Activated naive CD8-positive, alpha-beta T cell treated with anti-CD3 and anti-CD28 coated beads for 36 hours (primary cell): ENCODE measurements around the gene SLC35A5. TPM values are rescaled to one million over a fixed set of nuclear protein-coding genes. Genes with fewer than 3 reads are reported as not detected.
"Not testable (repeated sequence)": the region's sequence is repeated elsewhere in the genome, so short reads cannot be mapped to it uniquely, and the experiment has no call there.

Experiments used
- DNase-seq: peaks from one replicate; pipeline ENCODE4 v3.0.0; 2021
- H3K27ac Mint-ChIP-seq: one replicate; pipeline ENCODE4 v1.8.0; 2022; ENCODE audit warnings: mild to moderate bottlenecking, moderate library complexity, mixed read lengths
- H3K27me3 Mint-ChIP-seq: one replicate; pipeline ENCODE4 v1.8.0; 2022; ENCODE audit warnings: mild to moderate bottlenecking, mixed read lengths
- H3K36me3 Mint-ChIP-seq: one replicate; pipeline ENCODE4 v1.8.0; 2021; ENCODE audit warnings: mild to moderate bottlenecking, mixed read lengths
- H3K4me1 Mint-ChIP-seq: one replicate; pipeline ENCODE4 v1.8.0; 2021; ENCODE audit warnings: mixed read lengths
- H3K4me3 Mint-ChIP-seq: one replicate; pipeline ENCODE4 v1.8.0; 2022; ENCODE audit warnings: mild to moderate bottlenecking, moderate library complexity, mixed read lengths
- H3K9me3 Mint-ChIP-seq: one replicate; pipeline ENCODE4 v1.8.0; 2022; ENCODE audit warnings: mixed read lengths
- total RNA-seq, 2 experiments: library from RNA; stranded (reverse); gene quantifications; one replicate each; pipeline ENCODE4 v1.2.3, GENCODE V29; 2021

SLC35A5 gene
- total RNA-seq, result 10 to 100 TPM; 15.2 to 17.4 TPM

GRCh38 chr3:112561734-112562529 is at the start of gene SLC35A5, which contains the start of gene ATG3:
TSS of gene SLC35A5 (plus strand) at chr3:112562045. CDS start at chr3:112563404, 1,359 bp downstream.
TSS of gene ATG3 (minus strand) at chr3:112561962. CDS start at chr3:112561528, 434 bp downstream.
- H3K27me3 Mint-ChIP-seq, result no peaks in the 10 kb centered on the region
- H3K4me1 Mint-ChIP-seq, result peaks cover 32% of the 10 kb centered on the region
- H3K36me3 Mint-ChIP-seq, result peaks cover 22% of the 10 kb centered on the region
- peak; percentile 96 for DNase-seq
- no peaks in the 10 kb centered on the region for H3K9me3 Mint-ChIP-seq
- H3K27ac Mint-ChIP-seq, result peak within 1 kb of the TSS; percentile 96
- peak within 1 kb of the TSS; percentile 90 for H3K4me3 Mint-ChIP-seq

GRCh38 chr3:112512320-112512719 is 49.5 kb upstream of the SLC35A5 start:
- H3K36me3 Mint-ChIP-seq, result peaks cover 9% of the 10 kb centered on the region
- DNase-seq, result no peak
- peaks cover 8% of the 10 kb centered on the region for H3K9me3 Mint-ChIP-seq
- H3K4me3 Mint-ChIP-seq, result no peak overlapping the region
- no peak overlapping the region for H3K27ac Mint-ChIP-seq
- no peaks in the 10 kb centered on the region for H3K27me3 Mint-ChIP-seq
- peaks cover 29% of the 10 kb centered on the region for H3K4me1 Mint-ChIP-seq

- H3K27me3 Mint-ChIP-seq, result no peaks in the 10 kb centered on the region
- peaks cover 12% of the 10 kb centered on the region for H3K36me3 Mint-ChIP-seq
- peaks cover 15% of the 10 kb centered on the region for H3K9me3 Mint-ChIP-seq
- DNase-seq, result peak; percentile 20
- peaks cover 24% of the 10 kb centered on the region for H3K4me1 Mint-ChIP-seq
- no peak overlapping the region for H3K27ac Mint-ChIP-seq
- H3K4me3 Mint-ChIP-seq, result no peak overlapping the region
Observed at GRCh38 chr3:112514527-112515128, 47.2 kb upstream of the SLC35A5 start.

- Mint-ChIP-seq H3K27ac (peak overlapping the region; percentile 79), H3K4me1 (peaks cover 24% of the 10 kb centered on the region)
- H3K36me3 Mint-ChIP-seq, H3K27me3 Mint-ChIP-seq, H3K9me3 Mint-ChIP-seq, DNase-seq, H3K4me3 Mint-ChIP-seq: not testable (repeated sequence)
Observed at GRCh38 chr3:112518970-112519369, 42.9 kb upstream of the SLC35A5 start.

GRCh38 chr3:112519424-112520001 is 42.3 kb upstream of the SLC35A5 start:
- Mint-ChIP-seq H3K27me3 (no peaks in the 10 kb centered on the region), H3K36me3 (peaks cover 9% of the 10 kb centered on the region), H3K27ac (peak overlapping the region; percentile 79), H3K9me3 (peaks cover 8% of the 10 kb centered on the region), H3K4me1 (peaks cover 20% of the 10 kb centered on the region), H3K4me3 (no peak overlapping the region)
- no peak for DNase-seq

GRCh38 chr3:112524127-112524526 is 37.7 kb upstream of the SLC35A5 start:
- not testable (repeated sequence) for H3K27me3 Mint-ChIP-seq, H3K4me3 Mint-ChIP-seq, DNase-seq, H3K36me3 Mint-ChIP-seq, H3K27ac Mint-ChIP-seq, H3K9me3 Mint-ChIP-seq
- H3K4me1 Mint-ChIP-seq, result peaks cover 11% of the 10 kb centered on the region

GRCh38 chr3:112530573-112530972 is 31.3 kb upstream of the SLC35A5 start:
- Mint-ChIP-seq H3K9me3 (no peaks in the 10 kb centered on the region), H3K36me3 (peaks cover 9% of the 10 kb centered on the region), H3K27me3 (no peaks in the 10 kb centered on the region), H3K4me3 (no peak overlapping the region), H3K27ac (no peak overlapping the region), H3K4me1 (peaks cover 4% of the 10 kb centered on the region)
- no peak for DNase-seq

GRCh38 chr3:112531358-112531781 is 30.5 kb upstream of the SLC35A5 start:
- no peak overlapping the region for H3K27ac Mint-ChIP-seq
- no peaks in the 10 kb centered on the region for H3K9me3 Mint-ChIP-seq
- peaks cover 12% of the 10 kb centered on the region for H3K36me3 Mint-ChIP-seq
- no peaks in the 10 kb centered on the region for H3K27me3 Mint-ChIP-seq
- DNase-seq, result no peak
- peaks cover 7% of the 10 kb centered on the region for H3K4me1 Mint-ChIP-seq
- H3K4me3 Mint-ChIP-seq, result no peak overlapping the region

GRCh38 chr3:112539825-112540650 is 21.8 kb upstream of the SLC35A5 start:
- Mint-ChIP-seq H3K9me3 (no peaks in the 10 kb centered on the region), H3K27me3 (no peaks in the 10 kb centered on the region), H3K4me3 (no peak overlapping the region), H3K27ac (peak overlapping the region; percentile 86), H3K36me3 (peaks cover 44% of the 10 kb centered on the region), H3K4me1 (peaks cover 37% of the 10 kb centered on the region)
- no peak for DNase-seq

- H3K36me3 Mint-ChIP-seq, result peaks cover 30% of the 10 kb centered on the region
Observed at GRCh38 chr3:112546216-112546759, 15.6 kb upstream of the SLC35A5 start.

GRCh38 chr3:112550859-112551258 is 11.0 kb upstream of the SLC35A5 start:
- no peak overlapping the region for H3K4me3 Mint-ChIP-seq
- no peak overlapping the region for H3K27ac Mint-ChIP-seq
- no peak for DNase-seq
- H3K36me3 Mint-ChIP-seq, result peaks cover 31% of the 10 kb centered on the region
- H3K27me3 Mint-ChIP-seq, result no peaks in the 10 kb centered on the region
- peaks cover 22% of the 10 kb centered on the region for H3K4me1 Mint-ChIP-seq
- H3K9me3 Mint-ChIP-seq, result no peaks in the 10 kb centered on the region

More at GRCh38 chr3:112546216-112546759, 15.6 kb upstream of the SLC35A5 start:
- DNase-seq, result no peak
- Mint-ChIP-seq H3K4me1 (peaks cover 16% of the 10 kb centered on the region), H3K27ac (no peak overlapping the region), H3K27me3 (no peaks in the 10 kb centered on the region), H3K4me3 (no peak overlapping the region), H3K9me3 (no peaks in the 10 kb centered on the region)

- Mint-ChIP-seq H3K27ac (no peak overlapping the region), H3K4me1 (peaks cover 39% of the 10 kb centered on the region), H3K4me3 (no peak overlapping the region), H3K36me3 (peaks cover 37% of the 10 kb centered on the region), H3K27me3 (no peaks in the 10 kb centered on the region), H3K9me3 (no peaks in the 10 kb centered on the region)
- no peak for DNase-seq
Observed at GRCh38 chr3:112555535-112556170, 6.2 kb upstream of the SLC35A5 start.

- no peak for DNase-seq
- Mint-ChIP-seq H3K4me1 (peaks cover 35% of the 10 kb centered on the region), H3K36me3 (peaks cover 34% of the 10 kb centered on the region), H3K27ac (no peak overlapping the region), H3K4me3 (no peak overlapping the region), H3K27me3 (no peaks in the 10 kb centered on the region), H3K9me3 (no peaks in the 10 kb centered on the region)
Observed at GRCh38 chr3:112557976-112558375, 3.9 kb upstream of the SLC35A5 start.

- Mint-ChIP-seq H3K27me3 (no peaks in the 10 kb centered on the region), H3K27ac (no peak overlapping the region), H3K4me1 (peaks cover 38% of the 10 kb centered on the region), H3K4me3 (peak overlapping the region; percentile 90), H3K9me3 (no peaks in the 10 kb centered on the region), H3K36me3 (peaks cover 27% of the 10 kb centered on the region)
- no peak for DNase-seq
Observed at GRCh38 chr3:112560307-112560706, 1.5 kb upstream of the SLC35A5 start.
